Measurements from ENCODE around the gene ARID1B. TPM values are rescaled to one million over a fixed set of nuclear protein-coding genes. Genes with fewer than 3 reads are reported as not detected.
A peak's percentile ranks its signal among the peaks of the same experiment; 100 is the strongest.

The ARID1B gene
- total and polyA plus RNA-seq, 9 of the 15 experiments (the other 6 are each of a cell fraction or from before 2014, with no cell fraction given) = 12.5 to 50.5 (median 25.8) TPM

- TF ChIP-seq ZNF639 (CRISPR knock-in tag; conservative IDR thresholded peaks at IDR 0.05 in 1 of 2, IDR thresholded peaks at IDR 0.05 in 1 of 2) (peak in 1 of 2 experiments; percentile 46; a peak in 1 of 4 replicates), JUND (IDR thresholded peaks at IDR 0.05; ENCODE audit: borderline replicate concordance, low read depth, low read length) (peak; percentile 67; the same call in 1 of the 2 replicates), JUND (tag; IDR thresholded peaks at IDR 0.05; ENCODE audit: borderline replicate concordance, low read depth, low read length) (peak; percentile 52; the same call in 1 of the 3 replicates), UBTF (IDR thresholded peaks at IDR 0.05; ENCODE audit: borderline replicate concordance in 1 of 2, low read depth in 2 of 2, low read length in 2 of 2) (no peak), NR2C1 (IDR thresholded peaks at IDR 0.05) (0 out of 2 replicates have a peak, but pooled peaks have one; percentile 23), NR2C1 (tag; IDR thresholded peaks at IDR 0.05) (0 out of 2 replicates have a peak, but pooled peaks have one; percentile 22), SMARCA4 (IDR thresholded peaks at IDR 0.05) (peak; percentile 76), MBD1 (CRISPR knock-in tag; IDR thresholded peaks at IDR 0.05) (0 out of 2 replicates have a peak, but pooled peaks have one; percentile 56), MEIS2 (IDR thresholded peaks at IDR 0.05; ENCODE audit: partially characterized antibody) (peak; percentile 95), SRF (CRISPR knock-in tag; IDR thresholded peaks at IDR 0.05) (no peak), STAG1 (CRISPR knock-in tag; IDR thresholded peaks at IDR 0.05; ENCODE audit: borderline replicate concordance) (no peak), NFIC (IDR thresholded peaks at IDR 0.05) (no peak), MNT (conservative IDR thresholded peaks at IDR 0.05) (peak in 1 of 2 experiments; percentile 68; a peak in 1 of 4 replicates), NELFE (IDR thresholded peaks at IDR 0.05; ENCODE audit: insufficient read depth, insufficient read length) (no peak), PBX2 (CRISPR knock-in tag; IDR thresholded peaks at IDR 0.05; ENCODE audit: low read depth) (peak; percentile 38; the same call in 1 of the 2 replicates), PBX2 (tag; conservative IDR thresholded peaks at IDR 0.05; ENCODE audit: low read depth) (peak; percentile 91), SMARCE1 (IDR thresholded peaks at IDR 0.05) (peak; percentile 21; the same call in 1 of the 2 replicates)
Observed at GRCh38 chr6:157207521-157208076, 430.4 kb downstream of the ARID1B start (continued).
